Stimulated activated CD8-positive, alpha-beta memory T cell treated with anti-CD3 and anti-CD28 coated beads, Interleukin-12 subunit alpha, Interleukin-12 subunit beta, amount 100 ng/mL, for 24 hours (primary cell): Measurements from ENCODE around the gene ENOX1.

Experiments
- DNase-seq: peaks from one replicate; pipeline ENCODE4 v3.0.0-alpha.2; 2020; ENCODE audit errors: extremely low read depth

The ENOX1 gene

DNA sequence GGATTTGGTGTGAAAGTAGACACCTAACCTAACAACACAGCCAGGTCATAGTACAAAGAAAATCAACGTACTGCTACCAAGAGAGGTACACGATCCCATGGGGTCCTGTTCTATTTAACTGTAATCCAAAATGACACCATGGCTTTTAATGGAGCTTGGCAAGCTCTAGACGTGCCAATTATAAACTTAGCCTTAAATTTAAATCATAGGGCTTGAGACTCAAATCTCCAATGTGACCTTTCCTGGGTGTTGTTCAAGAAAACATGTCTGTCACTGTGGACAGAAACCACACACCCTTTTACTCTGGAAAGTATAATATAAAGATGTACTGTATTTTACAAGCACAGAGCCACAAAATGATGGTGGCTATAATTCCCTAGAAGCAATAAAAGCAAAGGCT lies 299.3 kb downstream of the ENOX1 start:
- DNase-seq: no peak

- no peak for DNase-seq
Observed at GRCh38 chr13:43484432-43485225, 302.1 kb downstream of the ENOX1 start.

GRCh38 chr13:43483930-43484329 lies 302.8 kb downstream of the ENOX1 start:
- DNase-seq: no peak

- no peak for DNase-seq
Observed at GRCh38 chr13:43482641-43483040, 304.1 kb downstream of the ENOX1 start.

DNA sequence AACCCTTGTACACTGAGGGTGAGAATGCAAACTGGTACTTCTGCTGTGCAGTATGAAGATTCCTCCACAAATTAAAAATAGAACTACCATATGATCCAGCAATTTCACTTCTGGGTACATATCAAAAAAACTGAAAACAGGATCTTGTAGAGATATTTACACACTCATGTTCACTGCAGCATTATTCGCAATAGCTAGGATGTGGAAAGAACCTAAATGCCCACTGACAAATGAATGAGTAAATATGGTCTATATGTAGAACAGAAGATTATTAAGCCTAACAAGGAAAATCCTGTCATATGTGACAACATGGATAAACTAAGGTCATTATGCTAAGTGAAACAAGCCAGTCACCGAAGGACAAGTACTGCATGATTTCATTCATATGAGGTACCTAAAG lies 304.7 kb downstream of the ENOX1 start:
- no peak for DNase-seq

DNA sequence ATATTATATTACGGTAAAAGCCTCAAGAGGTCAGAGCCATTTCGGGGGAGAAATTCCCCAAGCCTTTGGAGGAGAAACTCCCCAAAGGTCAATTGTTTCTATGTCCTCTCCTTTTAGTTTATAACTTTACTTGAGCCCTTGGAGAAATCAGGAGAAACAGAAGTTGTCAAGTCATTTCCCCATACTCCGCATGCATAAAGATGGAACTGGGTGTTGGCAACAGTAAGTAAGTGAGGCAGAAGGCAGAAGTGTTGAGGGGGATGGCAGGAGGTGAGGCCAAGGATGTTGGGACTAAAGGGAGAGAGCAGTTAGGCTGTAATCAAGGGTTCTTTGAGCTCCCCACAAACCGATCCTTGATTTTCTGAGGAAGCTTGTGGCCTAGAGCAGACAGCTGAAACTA lies 307.9 kb downstream of the ENOX1 start:
- DNase-seq: no peak

GRCh38 chr13:43478211-43478610 lies 308.6 kb downstream of the ENOX1 start:
- DNase-seq: no peak

- no peak for DNase-seq
Observed at GRCh38 chr13:43475140-43475539, 311.6 kb downstream of the ENOX1 start.

GRCh38 chr13:43473437-43473836 lies 313.3 kb downstream of the ENOX1 start:
- DNase-seq: no peak

DNA sequence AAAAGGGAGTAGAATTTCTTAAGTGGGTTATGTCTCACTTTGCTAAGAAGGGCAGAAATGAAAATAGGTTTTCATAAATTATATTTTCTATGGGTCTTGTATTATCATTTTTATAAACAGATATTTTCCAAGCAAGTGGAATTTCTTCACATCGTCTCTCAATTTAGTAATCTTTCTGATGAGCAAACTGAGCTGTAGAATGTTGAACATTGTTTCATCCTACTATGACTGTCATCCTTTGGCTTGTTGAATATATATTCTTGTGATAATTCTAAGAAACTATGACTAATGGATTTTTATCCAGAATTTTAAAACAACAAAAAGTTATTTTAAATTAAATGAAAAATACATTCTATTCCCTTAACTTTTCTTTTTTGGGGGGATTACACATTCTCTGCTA lies 313.8 kb downstream of the ENOX1 start:
- no peak for DNase-seq

GRCh38 chr13:43472339-43472738 lies 314.4 kb downstream of the ENOX1 start:
- DNase-seq: no peak

DNA sequence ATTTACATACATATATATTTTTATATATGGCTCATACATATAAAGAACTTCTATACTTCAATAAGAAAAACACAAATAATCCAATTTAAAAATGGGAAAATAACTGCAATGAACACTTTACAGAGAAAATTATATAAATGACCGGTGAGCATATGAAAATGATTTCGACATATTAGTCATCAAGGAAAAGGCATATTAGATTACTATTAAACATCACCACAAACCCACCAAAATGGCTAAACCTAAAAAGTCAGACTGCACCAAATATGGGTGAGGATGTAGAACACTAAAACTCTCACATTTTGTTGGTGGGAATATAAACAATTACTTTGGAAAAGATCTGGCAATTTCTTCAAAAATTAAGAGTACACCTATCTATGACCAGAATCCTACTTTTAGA lies 316.2 kb downstream of the ENOX1 start:
- DNase-seq: no peak

DNA sequence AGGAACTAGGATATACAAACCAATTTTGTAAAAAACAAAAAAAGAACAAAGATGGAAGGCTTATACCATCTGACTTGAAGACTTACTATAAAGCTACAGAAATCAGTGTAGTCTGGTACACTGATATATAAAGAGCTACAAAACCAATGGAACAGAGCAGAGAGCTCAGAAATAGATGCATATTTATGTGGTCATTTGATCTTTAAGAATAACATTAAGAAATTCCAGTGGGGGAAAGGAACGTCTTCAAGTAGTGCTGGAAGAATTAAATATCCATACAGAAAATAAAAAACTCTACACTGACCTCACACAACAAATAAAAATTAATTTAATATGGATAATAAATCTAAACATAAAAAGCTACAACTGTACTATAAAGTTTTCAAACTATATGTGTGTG lies 317.0 kb downstream of the ENOX1 start:
- DNase-seq: no peak

- no peak for DNase-seq
Observed at GRCh38 chr13:43464578-43465264, 322.1 kb downstream of the ENOX1 start.

DNA sequence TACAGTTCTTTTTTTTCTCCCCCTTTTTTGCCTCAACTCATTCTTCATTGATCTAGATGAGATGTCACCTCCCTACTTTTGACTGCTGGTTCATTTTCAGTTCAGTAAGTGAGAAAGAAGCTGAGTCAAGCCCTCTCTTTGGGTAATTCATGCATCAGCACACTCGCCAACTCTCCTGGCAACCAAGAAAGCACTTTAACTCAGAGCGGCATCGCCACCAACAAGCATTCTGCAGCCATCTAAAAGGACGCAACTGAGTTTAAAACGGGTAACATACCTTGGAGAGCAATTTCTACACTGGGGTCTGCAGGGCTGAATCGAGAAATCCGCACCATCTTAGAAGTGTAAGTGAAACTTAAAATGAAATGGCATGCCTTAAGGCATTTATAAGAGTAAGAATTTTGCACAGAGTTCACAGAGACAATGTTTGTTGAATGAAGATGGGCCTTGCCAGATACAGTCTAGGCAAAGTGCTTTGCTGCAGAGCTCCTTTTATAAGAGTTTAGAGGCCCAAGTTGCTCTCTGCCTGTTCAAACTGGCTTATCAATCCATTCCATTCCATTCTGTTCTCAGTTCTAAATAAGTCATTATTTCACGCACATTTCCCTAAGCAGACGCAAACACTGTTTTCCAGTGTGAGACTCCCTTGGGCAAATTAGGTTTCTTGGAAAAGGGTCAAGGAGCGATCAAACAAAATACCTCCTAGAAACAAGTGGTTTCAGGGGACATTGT lies 338.0 kb downstream of the ENOX1 start:
- no peak for DNase-seq

DNA sequence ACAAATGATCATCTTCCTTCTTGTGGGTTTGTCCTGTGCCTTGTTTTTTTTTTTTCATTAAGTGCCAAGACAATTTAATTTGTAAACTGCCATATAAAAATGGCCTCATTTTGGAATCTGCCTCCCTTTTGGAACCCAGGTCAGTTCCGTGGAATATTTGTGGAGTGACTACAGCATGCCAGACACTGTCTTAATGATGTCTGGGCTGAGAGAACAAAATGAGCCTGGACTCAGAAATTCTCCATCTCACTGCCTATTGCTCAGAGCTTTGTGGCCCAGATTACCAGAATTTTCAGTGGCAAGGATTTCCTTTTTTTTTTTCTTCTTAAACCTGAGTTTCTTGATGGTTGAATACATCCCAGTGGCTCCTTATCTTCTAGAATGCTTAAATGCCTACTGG lies 340.6 kb downstream of the ENOX1 start:
- DNase-seq: no peak

GRCh38 chr13:43445668-43446067 lies 341.1 kb downstream of the ENOX1 start:
- no peak for DNase-seq

- no peak for DNase-seq
Observed at GRCh38 chr13:43444081-43444480, 342.7 kb downstream of the ENOX1 start.

DNA sequence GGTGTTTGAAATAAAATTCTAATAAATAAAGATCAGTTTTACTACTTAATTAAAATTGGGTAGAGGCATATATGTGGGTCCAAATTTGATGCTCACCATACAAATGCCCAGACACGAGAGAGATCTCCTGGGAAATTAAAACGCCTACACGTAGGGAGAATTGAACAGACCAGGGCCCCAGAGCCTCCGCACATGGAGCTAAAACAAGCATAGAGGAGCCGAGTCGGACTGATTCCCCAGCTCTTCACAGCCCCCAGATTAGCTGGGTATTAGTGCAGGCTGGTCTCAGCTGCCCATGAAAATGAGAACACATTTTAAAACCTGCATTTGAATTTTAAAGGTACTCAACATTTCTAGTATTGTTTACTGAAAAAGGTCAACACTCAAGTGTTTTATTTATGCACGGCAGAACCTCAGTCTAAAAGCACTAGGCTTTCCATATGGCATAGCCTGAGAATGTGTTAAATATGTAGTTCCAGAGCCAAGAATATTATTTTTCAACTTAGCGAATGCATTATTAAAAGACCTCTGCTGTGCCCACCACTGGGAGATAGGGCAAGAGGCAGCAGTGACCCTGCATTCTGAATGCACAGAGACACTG lies 344.8 kb downstream of the ENOX1 start:
- no peak for DNase-seq

DNA sequence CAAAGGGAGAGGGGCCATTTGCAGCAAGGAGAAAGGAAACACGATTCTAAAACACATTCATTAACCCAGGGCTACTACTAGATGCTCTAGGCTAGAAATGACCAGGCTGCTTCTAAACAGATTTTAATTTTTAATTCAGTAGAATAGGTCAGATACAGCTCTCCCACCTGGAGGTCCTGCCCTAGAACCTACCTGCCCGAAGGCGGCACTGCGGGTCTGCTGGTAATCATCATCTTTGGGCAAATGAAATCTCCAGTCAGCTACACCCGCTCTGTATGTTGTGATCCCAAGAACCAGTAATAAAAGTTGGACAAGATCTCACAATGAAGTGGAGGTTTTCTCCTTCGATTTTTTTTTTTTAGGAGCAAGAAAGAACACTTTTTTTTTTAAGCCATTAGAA lies 345.3 kb downstream of the ENOX1 start:
- no peak for DNase-seq

DNA sequence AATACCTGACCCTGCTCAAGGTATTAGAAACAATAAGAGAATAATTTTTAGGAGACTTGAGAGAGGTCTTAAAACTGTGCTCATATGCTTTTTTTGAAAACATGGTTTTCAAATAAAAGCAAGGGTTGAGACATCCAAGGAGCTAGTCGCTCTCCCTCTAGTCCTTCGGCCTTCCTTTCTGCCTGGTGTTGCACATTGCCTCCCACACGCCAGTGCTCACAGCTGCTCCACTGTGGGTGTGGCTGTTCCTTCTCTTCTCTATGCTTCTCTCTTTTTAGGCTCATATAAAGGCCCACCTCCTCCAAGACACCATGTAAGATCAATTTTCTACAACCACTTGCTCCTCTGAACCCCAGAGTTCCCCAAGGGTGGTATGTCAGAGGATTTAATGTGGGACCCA lies 352.6 kb downstream of the ENOX1 start:
- no peak for DNase-seq

DNA sequence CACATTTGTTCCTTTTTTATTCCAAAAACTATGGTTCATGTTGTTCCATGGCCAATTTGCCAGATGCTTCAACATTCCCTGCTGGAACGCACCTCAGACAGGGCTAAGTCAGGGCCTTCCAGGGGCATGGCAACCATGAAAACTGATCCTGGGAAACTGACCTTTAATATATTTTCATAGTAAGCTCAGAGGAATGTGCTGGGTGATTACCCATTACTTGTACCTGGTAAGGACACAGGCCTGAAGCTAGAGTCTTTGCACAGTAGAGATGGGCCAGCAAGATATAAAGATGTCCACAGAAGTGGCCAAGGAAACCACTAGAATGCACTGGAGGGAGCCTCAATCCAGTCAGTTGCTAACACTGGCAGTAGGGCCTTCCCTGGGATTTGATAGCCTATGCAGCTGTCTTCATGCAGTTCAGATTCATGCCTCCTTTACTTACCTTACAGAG lies 353.1 kb downstream of the ENOX1 start:
- DNase-seq: no peak
